K562 (cell line): ENCODE measurements around the gene SERGEF. TPM values are rescaled to one million over a fixed set of nuclear protein-coding genes. Genes with fewer than 3 reads are reported as not detected.
A peak's percentile ranks its signal among the peaks of the same experiment; 100 is the strongest.

ENCODE experiments used
- ATAC-seq: fragments of 200-7000 bp; cut with Tn5 transposase; 3 replicates; pipeline ENCODE4 v1.9.1; 2020; ENCODE audit warnings: moderate library complexity
- BruUV-seq: library from RNA; stranded (reverse); fragments of 400-500 nt; replicated peaks from 2 replicates; lab custom pipeline; 2021; lab: Mats Ljungman, UMichigan
- CTCF ChIA-PET: fragments of 300-600 bp; formaldehyde crosslinking; extraction: SDS; loops from one replicate; lab custom pipeline; 2021; ENCODE audit warnings: low intra/inter-chr PET ratio; lab: Yijun Ruan, JAX
- POLR2A ChIA-PET: fragments of 300-600, 350-650 bp; sonication (Branson Sonifier 250); formaldehyde crosslinking; extraction: SDS; loops from one replicate; lab custom pipeline; 2021; ENCODE audit warnings: antibody characterized with exemption, inconsistent platforms; lab: Yijun Ruan, JAX
- DNase-seq, 4 experiments: peaks; one replicate each; pipeline versions ENCODE4 v3.0.0 to v3.0.0-alpha.2; 2011 to 2018; ENCODE audit warnings: low spot score in 3 of 4, mixed read lengths in 3 of 4; ENCODE audit errors: extremely low read depth in 1 of 4
- FAIRE-seq: peaks from 2 replicates; lab custom pipeline; 2011; peaks lifted over from hg19 to GRCh38; lab: Jason Lieb, UNC
- H2AFZ ChIP-seq: 2 replicates; pipeline ENCODE4 v1.6.0; 2011; ENCODE audit warnings: low read depth, low read length, control low read depth, inconsistent platforms
- H3K27ac ChIP-seq: fragments of 200-600 bp; 3 replicates; pipeline ENCODE4 v1.8.0; 2011; ENCODE audit warnings: low read depth, mild to moderate bottlenecking, control low read depth, inconsistent platforms, low read length, moderate library complexity, mixed read lengths; ENCODE audit errors: extremely low read depth
- H3K27me3 ChIP-seq, 2 experiments: fragments of 300-600 bp in 1 of 2; 2 replicates in 1 of 2; 3 replicates in 1 of 2; pipeline versions ENCODE4 v1.6.0 to v1.8.0; 2011; ENCODE audit warnings: inconsistent platforms in 2 of 2, low read length in 2 of 2, mild to moderate bottlenecking in 1 of 2, mixed read lengths in 1 of 2, moderate library complexity in 1 of 2; ENCODE audit not compliant: control insufficient read depth in 2 of 2, insufficient read depth in 2 of 2
- H3K36me3 ChIP-seq: fragments of 300-600 bp; 3 replicates; pipeline ENCODE4 v1.8.0; 2011; ENCODE audit warnings: mild to moderate bottlenecking, low read length, inconsistent platforms; ENCODE audit not compliant: control insufficient read depth, insufficient read depth
- H3K4me1 ChIP-seq, 2 experiments: fragments of 200-600 bp in 1 of 2; replicated peaks in 1 of 2; 2 replicates in 1 of 2; 3 replicates in 1 of 2; pipeline versions ENCODE4 v1.5.1 to v1.8.0; 2011; ENCODE audit warnings: inconsistent platforms in 2 of 2, low read length in 2 of 2, mild to moderate bottlenecking in 1 of 2, mixed read lengths in 1 of 2, moderate library complexity in 1 of 2; ENCODE audit not compliant: control insufficient read depth in 2 of 2, insufficient read depth in 2 of 2
- H3K4me2 ChIP-seq: 2 replicates; pipeline ENCODE4 v1.6.1; 2011; ENCODE audit warnings: low read length, control low read depth, inconsistent platforms, mixed read lengths; ENCODE audit not compliant: insufficient read depth
- H3K4me3 ChIP-seq: fragments of 200-600 bp; sonication (generic), shearing (Covaris generic); 2 replicates; pipeline ENCODE4 v1.5.1; 2016; ENCODE audit warnings: control low read depth, inconsistent platforms
- H3K79me2 ChIP-seq: fragments of 200-600 bp; 3 replicates; pipeline ENCODE4 v1.8.0; 2011; ENCODE audit warnings: low read length, inconsistent platforms; ENCODE audit not compliant: control insufficient read depth, insufficient read depth
- H3K9ac ChIP-seq, 2 experiments: 2 replicates each; pipeline versions ENCODE4 v1.6.0 to v1.6.1; 2011; ENCODE audit warnings: low read depth in 2 of 2, low read length in 2 of 2, control low read depth in 1 of 2, inconsistent platforms in 1 of 2, mild to moderate bottlenecking in 1 of 2, mixed read lengths in 1 of 2; ENCODE audit not compliant: insufficient read depth in 1 of 2
- H3K9me1 ChIP-seq: one replicate; pipeline ENCODE4 v1.6.0; 2011; ENCODE audit warnings: inconsistent platforms, mild to moderate bottlenecking, low read length, moderate library complexity; ENCODE audit not compliant: control insufficient read depth, insufficient read depth
- H3K9me3 ChIP-seq: replicated peaks from 2 replicates; pipeline ENCODE4 v1.5.1; 2011; ENCODE audit warnings: low read depth, low read length, inconsistent platforms; ENCODE audit not compliant: control insufficient read depth, insufficient read depth
- H4K20me1 ChIP-seq: replicated peaks from 2 replicates; pipeline ENCODE4 v1.6.1; 2011; ENCODE audit warnings: low read length, inconsistent platforms, mixed read lengths; ENCODE audit not compliant: control insufficient read depth, insufficient read depth
- CBFA2T3 ChIP-seq: fragments of 450-650 bp; IDR thresholded peaks from 2 replicates; pipeline ENCODE4 v1.6.1; 2017
- CREB3L1 ChIP-seq: fragments of 450-650 bp; IDR thresholded peaks from 2 replicates; pipeline ENCODE4 v1.6.1; 2014; ENCODE audit warnings: low read depth, mild to moderate bottlenecking, moderate library complexity, borderline replicate concordance
- FOXK1 ChIP-seq: sonication (generic); formaldehyde crosslinking; IDR thresholded peaks from 2 replicates; pipeline ENCODE4 v1.8.0; 2022; ENCODE audit warnings: missing genetic modification reagents, mild to moderate bottlenecking, borderline replicate concordance
- HMGXB4 ChIP-seq: sonication (generic); formaldehyde crosslinking; IDR thresholded peaks from 2 replicates; pipeline ENCODE4 v1.8.1; 2023; ENCODE audit warnings: mild to moderate bottlenecking, missing genetic modification reagents
- MEIS2 ChIP-seq: fragments of 450-650 bp; IDR thresholded peaks from 2 replicates; pipeline ENCODE4 v1.6.1; 2014; ENCODE audit warnings: mild to moderate bottlenecking; ENCODE audit not compliant: partially characterized antibody
- NFXL1 ChIP-seq: fragments of 450-650 bp; formaldehyde crosslinking; IDR thresholded peaks from 2 replicates; pipeline ENCODE4 v1.4.0; 2021; ENCODE audit warnings: mild to moderate bottlenecking
- STAT5A ChIP-seq: IDR thresholded peaks from 2 replicates; pipeline ENCODE4 v1.6.1; 2012; ENCODE audit warnings: low read length, inconsistent platforms, borderline replicate concordance
- ZNF263 ChIP-seq: sonication (generic); formaldehyde crosslinking; IDR thresholded peaks from 2 replicates; pipeline ENCODE4 v1.8.0; 2022; ENCODE audit warnings: mild to moderate bottlenecking, missing genetic modification reagents, borderline replicate concordance
- WGBS: fragments of 100-300 bp; shearing (Covaris generic); methylation state at CpG from one replicate; pipeline ENCODE4 v1.1.6; 2016; ENCODE audit warnings: low coverage, mixed read lengths; ENCODE audit not compliant: insufficient coverage; ENCODE audit errors: missing lambda C conversion rate; 5-methylcytosine and 5-hydroxymethylcytosine counted together
- in situ Hi-C: fragments of 300-500 bp; cut with MboI; formaldehyde crosslinking; loops from 4 replicates; pipeline ENCODE4 v1.15.0; 2018; ENCODE audit warnings: inconsistent platforms, mixed read lengths
- intact Hi-C: fragments of 100-400 bp; cut with micrococcal nuclease; formaldehyde crosslinking; loops from 2 replicates; pipeline ENCODE4 v1.14.2; 2022
- polyA plus RNA-seq, 8 experiments: library from polyadenylated mRNA; depleted of rRNA in 4 of 8; stranded (reverse) in 5 of 8; unstranded in 3 of 8; fragments of >200 nt; fragmentation: Nextera tagmentation in 2 of 8; fragmentation: Illumina TruSeq in 1 of 8; extraction: Ambion mirVana in 2 of 8; extraction: Trizol in 1 of 8; gene quantifications; 2 replicates each; pipeline versions ENCODE4 v1.2.1 to v1.2.3, GENCODE V29; 2011 to 2014; ENCODE audit warnings: inconsistent platforms in 1 of 8, missing spikeins in 1 of 8
- total RNA-seq, 7 experiments: library from RNA; depleted of rRNA in 6 of 7; stranded (reverse); fragments of >200 nt in 6 of 7; fragmentation: Illumina TruSeq in 2 of 7; extraction: Trizol in 2 of 7; gene quantifications; 2 replicates each; pipeline versions ENCODE4 v1.2.1 to v1.2.3, GENCODE V29; 2011 to 2021; ENCODE audit warnings: low replicate concordance in 1 of 7
- TF ChIP-seq, protein P1 (sequence below): sonication (generic); IDR thresholded peaks from 2 replicates; pipeline ENCODE4 v1.6.1; 2016
- TF ChIP-seq, protein P2 (sequence below): fragments of 450-650 bp; IDR thresholded peaks from 2 replicates; pipeline ENCODE4 v1.6.1; 2016; ENCODE audit warnings: antibody characterized with exemption
- TF ChIP-seq, protein P3 (sequence below): IDR thresholded peaks from 3 replicates; pipeline ENCODE4 v1.6.1; 2011; ENCODE audit warnings: borderline replicate concordance, mild to moderate bottlenecking; ENCODE audit not compliant: insufficient read length, insufficient read depth
- TF ChIP-seq, protein P4 (sequence below): fragments of 450-650 bp; formaldehyde crosslinking; IDR thresholded peaks from 2 replicates; pipeline ENCODE4 v1.4.0; 2022; ENCODE audit warnings: missing genetic modification characterization

Gene SERGEF
- total and polyA plus RNA-seq, 9 of the 15 experiments (the other 6 are each of a cell fraction or from before 2014, with no cell fraction given) = 10.2 to 28.0 (median 19.9) TPM

- TF ChIP-seq, protein P1, sequence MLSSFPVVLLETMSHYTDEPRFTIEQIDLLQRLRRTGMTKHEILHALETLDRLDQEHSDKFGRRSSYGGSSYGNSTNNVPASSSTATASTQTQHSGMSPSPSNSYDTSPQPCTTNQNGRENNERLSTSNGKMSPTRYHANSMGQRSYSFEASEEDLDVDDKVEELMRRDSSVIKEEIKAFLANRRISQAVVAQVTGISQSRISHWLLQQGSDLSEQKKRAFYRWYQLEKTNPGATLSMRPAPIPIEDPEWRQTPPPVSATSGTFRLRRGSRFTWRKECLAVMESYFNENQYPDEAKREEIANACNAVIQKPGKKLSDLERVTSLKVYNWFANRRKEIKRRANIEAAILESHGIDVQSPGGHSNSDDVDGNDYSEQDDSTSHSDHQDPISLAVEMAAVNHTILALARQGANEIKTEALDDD = peak; percentile 37; the same call in 1 of the 2 replicates
- peak; percentile 98 for TF ChIP-seq MEIS2
- TF ChIP-seq, all 486 proteins: peak for 6
Observed at GRCh38 chr11:17898782-17899181, 114.1 kb downstream of the SERGEF start (continued).

GRCh38 chr11:17898071-17898470 lies 114.8 kb downstream of the SERGEF start:
- no peaks in the 10 kb centered on the region for H3K27me3 ChIP-seq
- no peak overlapping the region for H3K27ac ChIP-seq
- TF ChIP-seq NFXL1 = no peak
- no peak for TF ChIP-seq HMGXB4 (CRISPR knock-in tag)
- no peak for TF ChIP-seq FOXK1
- TF ChIP-seq, protein P2, sequence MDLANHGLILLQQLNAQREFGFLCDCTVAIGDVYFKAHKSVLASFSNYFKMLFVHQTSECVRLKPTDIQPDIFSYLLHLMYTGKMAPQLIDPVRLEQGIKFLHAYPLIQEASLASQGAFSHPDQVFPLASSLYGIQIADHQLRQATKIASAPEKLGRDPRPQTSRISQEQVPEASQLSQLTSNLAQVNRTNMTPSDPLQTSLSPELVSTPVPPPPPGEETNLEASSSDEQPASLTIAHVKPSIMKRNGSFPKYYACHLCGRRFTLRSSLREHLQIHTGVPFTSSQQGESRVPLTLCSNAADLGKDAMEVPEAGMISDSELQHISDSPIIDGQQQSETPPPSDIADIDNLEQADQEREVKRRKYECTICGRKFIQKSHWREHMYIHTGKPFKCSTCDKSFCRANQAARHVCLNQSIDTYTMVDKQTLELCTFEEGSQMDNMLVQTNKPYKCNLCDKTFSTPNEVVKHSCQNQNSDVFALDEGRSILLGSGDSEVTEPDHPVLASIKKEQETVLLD = no peak
- TF ChIP-seq ZNF263 (CRISPR knock-in tag) = no peak
- TF ChIP-seq STAT5A = no peak
- TF ChIP-seq, protein P3, sequence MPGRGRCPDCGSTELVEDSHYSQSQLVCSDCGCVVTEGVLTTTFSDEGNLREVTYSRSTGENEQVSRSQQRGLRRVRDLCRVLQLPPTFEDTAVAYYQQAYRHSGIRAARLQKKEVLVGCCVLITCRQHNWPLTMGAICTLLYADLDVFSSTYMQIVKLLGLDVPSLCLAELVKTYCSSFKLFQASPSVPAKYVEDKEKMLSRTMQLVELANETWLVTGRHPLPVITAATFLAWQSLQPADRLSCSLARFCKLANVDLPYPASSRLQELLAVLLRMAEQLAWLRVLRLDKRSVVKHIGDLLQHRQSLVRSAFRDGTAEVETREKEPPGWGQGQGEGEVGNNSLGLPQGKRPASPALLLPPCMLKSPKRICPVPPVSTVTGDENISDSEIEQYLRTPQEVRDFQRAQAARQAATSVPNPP = no peak
- TF ChIP-seq CBFA2T3 = no peak
- TF ChIP-seq, protein P4, sequence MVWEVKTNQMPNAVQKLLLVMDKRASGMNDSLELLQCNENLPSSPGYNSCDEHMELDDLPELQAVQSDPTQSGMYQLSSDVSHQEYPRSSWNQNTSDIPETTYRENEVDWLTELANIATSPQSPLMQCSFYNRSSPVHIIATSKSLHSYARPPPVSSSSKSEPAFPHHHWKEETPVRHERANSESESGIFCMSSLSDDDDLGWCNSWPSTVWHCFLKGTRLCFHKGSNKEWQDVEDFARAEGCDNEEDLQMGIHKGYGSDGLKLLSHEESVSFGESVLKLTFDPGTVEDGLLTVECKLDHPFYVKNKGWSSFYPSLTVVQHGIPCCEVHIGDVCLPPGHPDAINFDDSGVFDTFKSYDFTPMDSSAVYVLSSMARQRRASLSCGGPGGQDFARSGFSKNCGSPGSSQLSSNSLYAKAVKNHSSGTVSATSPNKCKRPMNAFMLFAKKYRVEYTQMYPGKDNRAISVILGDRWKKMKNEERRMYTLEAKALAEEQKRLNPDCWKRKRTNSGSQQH (CRISPR knock-in tag) = no peak
- no peak for TF ChIP-seq CREB3L1
- WGBS = 46% methylated on average over 1 of the region's 1 CpG
- no peak for FAIRE-seq
- H4K20me1 ChIP-seq = peaks cover 5% of the 10 kb centered on the region; the same call in 1 of the 2 replicates
- BruUV-seq = no TSS peak
- H3K4me3 ChIP-seq = no peak overlapping the region
- ATAC-seq = no peak
- H3K9ac ChIP-seq = no peak overlapping the region
- H3K79me2 ChIP-seq = no peaks in the 10 kb centered on the region
- no peaks in the 10 kb centered on the region for H3K9me1 ChIP-seq
- CTCF ChIA-PET = no interaction called here
- no peak overlapping the region for H3K4me2 ChIP-seq
- no peaks in the 10 kb centered on the region for H3K36me3 ChIP-seq
- H3K9me3 ChIP-seq = no peaks in the 10 kb centered on the region
- DNase-seq = no peak
- H3K4me1 ChIP-seq = peaks cover 0 to 6% of the 10 kb centered on the region in 2 experiments; a peak in 1 of 5 replicates
- H2AFZ ChIP-seq = no peak overlapping the region
- intact Hi-C loops = no loop called here
- in situ Hi-C loops = no loop called here
- POLR2A ChIA-PET = interaction anchor here (0.7 to 1.3 kb wide), 3 partner anchors 9 to 13 kb away, joined by 3 to 4 read pairs (median 4); no protein-coding TSS in a partner anchor
